ENCODE measurements around the gene PEF1. TPM values are rescaled to one million over a fixed set of nuclear protein-coding genes. Genes with fewer than 3 reads are reported as not detected.

PEF1 gene
- total RNA-seq, 1 donor from 2014 or later, result 38.9 TPM

DNA sequence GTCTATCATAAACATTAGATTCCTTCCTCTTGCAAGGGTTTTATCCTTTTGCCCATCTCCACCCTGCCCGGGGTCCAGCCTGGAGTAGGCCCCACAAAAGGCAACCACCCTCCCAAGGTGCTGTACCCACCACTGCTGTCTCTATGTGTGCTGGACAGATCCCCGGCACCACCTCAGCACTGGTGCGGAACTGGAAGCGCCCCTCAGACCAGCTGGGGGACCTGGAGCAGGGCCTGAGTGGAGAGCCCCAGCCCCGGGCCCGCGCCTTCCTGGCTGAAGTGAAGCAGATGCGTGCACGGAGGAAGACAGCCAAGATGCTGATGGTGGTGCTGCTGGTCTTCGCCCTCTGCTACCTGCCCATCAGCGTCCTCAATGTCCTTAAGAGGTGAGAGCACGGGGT is 21.3 kb downstream of the PEF1 start:
- Mint-ChIP-seq H3K9me3 (ENCODE audit: unreplicated experiment) (peaks cover 7% of the 10 kb centered on the region), H3K4me1 (ENCODE audit: low read depth, unreplicated experiment) (peaks cover 23% of the 10 kb centered on the region), H3K27ac (ENCODE audit: unreplicated experiment) (no peak overlapping the region), H3K36me3 (ENCODE audit: unreplicated experiment) (no peaks in the 10 kb centered on the region), H3K27me3 (ENCODE audit: unreplicated experiment) (peaks cover 3% of the 10 kb centered on the region), H3K4me3 (ENCODE audit: unreplicated experiment) (no peak overlapping the region)
- TF ChIP-seq, protein P1, sequence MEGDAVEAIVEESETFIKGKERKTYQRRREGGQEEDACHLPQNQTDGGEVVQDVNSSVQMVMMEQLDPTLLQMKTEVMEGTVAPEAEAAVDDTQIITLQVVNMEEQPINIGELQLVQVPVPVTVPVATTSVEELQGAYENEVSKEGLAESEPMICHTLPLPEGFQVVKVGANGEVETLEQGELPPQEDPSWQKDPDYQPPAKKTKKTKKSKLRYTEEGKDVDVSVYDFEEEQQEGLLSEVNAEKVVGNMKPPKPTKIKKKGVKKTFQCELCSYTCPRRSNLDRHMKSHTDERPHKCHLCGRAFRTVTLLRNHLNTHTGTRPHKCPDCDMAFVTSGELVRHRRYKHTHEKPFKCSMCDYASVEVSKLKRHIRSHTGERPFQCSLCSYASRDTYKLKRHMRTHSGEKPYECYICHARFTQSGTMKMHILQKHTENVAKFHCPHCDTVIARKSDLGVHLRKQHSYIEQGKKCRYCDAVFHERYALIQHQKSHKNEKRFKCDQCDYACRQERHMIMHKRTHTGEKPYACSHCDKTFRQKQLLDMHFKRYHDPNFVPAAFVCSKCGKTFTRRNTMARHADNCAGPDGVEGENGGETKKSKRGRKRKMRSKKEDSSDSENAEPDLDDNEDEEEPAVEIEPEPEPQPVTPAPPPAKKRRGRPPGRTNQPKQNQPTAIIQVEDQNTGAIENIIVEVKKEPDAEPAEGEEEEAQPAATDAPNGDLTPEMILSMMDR (IDR thresholded peaks at IDR 0.05; ENCODE audit: partially characterized antibody, unreplicated experiment), result no peak
- no peak for DNase-seq

DNA sequence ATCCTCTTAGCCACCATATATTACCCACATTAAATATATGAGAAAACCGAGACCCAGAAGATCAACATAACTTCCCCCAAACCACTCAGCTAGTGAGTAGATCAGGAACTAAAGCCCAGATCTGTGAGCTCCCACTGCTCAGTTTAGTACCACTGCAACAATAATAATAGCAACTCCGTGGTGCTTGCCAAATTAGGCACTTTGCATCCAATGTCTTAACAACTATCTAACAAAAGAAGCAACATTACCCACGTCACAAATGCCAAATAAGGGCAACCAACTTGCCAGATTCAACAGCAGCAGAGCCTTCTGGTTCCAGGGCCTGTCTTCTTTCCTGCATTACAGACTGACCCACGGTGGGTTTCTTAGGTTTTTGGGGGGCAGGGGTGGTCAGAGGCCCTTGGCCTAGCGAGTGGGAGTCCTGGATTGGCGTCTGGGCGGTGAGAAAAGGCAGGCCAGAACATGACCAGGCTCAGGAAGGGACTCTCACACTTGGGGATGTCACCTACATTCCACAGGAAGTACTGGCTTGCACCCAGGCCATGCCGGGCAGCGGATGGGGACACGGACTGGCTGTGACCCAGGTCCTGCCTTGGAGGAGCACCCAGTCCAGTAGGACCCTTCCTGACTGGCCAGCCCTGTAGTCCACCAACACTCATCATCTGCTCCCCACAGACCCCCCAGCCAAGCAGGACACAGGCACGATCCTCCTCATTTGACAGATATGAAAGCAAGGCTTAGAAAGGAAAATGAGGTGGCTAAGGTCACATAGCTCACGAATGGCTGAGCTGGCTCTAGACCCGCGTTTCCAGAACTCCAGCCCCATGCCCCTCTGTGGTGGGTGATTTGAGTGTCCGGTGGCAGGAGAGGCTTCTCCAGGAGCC is 22.6 kb downstream of the PEF1 start:
- H3K4me3 Mint-ChIP-seq (ENCODE audit: unreplicated experiment), result no peak overlapping the region
- peaks cover 6% of the 10 kb centered on the region for H3K27me3 Mint-ChIP-seq (ENCODE audit: unreplicated experiment)
- H3K4me1 Mint-ChIP-seq (ENCODE audit: low read depth, unreplicated experiment), result peaks cover 13% of the 10 kb centered on the region
- H3K27ac Mint-ChIP-seq (ENCODE audit: unreplicated experiment), result no peak overlapping the region
- no peak for DNase-seq
- H3K36me3 Mint-ChIP-seq (ENCODE audit: unreplicated experiment), result peaks cover 3% of the 10 kb centered on the region
- TF ChIP-seq, protein P1 (IDR thresholded peaks at IDR 0.05; ENCODE audit: partially characterized antibody, unreplicated experiment), result no peak
- H3K9me3 Mint-ChIP-seq (ENCODE audit: unreplicated experiment), result peaks cover 7% of the 10 kb centered on the region

DNA sequence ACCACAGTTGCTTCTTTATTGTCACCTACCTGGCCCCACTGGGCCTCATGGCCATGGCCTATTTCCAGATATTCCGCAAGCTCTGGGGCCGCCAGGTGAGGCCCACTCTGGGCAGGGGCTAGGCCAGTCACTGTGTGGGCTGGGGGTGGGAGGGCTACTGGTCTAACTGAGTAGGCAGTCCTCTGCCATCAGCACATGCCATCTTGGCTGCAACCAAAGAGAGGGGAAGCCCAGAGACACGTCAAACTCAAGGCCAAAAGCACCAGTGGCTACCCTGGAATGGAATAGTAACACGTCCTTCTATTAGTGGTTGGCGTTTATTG is 23.2 kb downstream of the PEF1 start:
- peaks cover 8% of the 10 kb centered on the region for H3K4me1 Mint-ChIP-seq (ENCODE audit: low read depth, unreplicated experiment)
- TF ChIP-seq, protein P1 (IDR thresholded peaks at IDR 0.05; ENCODE audit: partially characterized antibody, unreplicated experiment), result no peak
- H3K4me3 Mint-ChIP-seq (ENCODE audit: unreplicated experiment), result no peak overlapping the region
- H3K27ac Mint-ChIP-seq (ENCODE audit: unreplicated experiment), result no peak overlapping the region
- peaks cover 10% of the 10 kb centered on the region for H3K27me3 Mint-ChIP-seq (ENCODE audit: unreplicated experiment)
- H3K9me3 Mint-ChIP-seq (ENCODE audit: unreplicated experiment), result peaks cover 3% of the 10 kb centered on the region
- peaks cover 3% of the 10 kb centered on the region for H3K36me3 Mint-ChIP-seq (ENCODE audit: unreplicated experiment)
- DNase-seq, result no peak

DNA sequence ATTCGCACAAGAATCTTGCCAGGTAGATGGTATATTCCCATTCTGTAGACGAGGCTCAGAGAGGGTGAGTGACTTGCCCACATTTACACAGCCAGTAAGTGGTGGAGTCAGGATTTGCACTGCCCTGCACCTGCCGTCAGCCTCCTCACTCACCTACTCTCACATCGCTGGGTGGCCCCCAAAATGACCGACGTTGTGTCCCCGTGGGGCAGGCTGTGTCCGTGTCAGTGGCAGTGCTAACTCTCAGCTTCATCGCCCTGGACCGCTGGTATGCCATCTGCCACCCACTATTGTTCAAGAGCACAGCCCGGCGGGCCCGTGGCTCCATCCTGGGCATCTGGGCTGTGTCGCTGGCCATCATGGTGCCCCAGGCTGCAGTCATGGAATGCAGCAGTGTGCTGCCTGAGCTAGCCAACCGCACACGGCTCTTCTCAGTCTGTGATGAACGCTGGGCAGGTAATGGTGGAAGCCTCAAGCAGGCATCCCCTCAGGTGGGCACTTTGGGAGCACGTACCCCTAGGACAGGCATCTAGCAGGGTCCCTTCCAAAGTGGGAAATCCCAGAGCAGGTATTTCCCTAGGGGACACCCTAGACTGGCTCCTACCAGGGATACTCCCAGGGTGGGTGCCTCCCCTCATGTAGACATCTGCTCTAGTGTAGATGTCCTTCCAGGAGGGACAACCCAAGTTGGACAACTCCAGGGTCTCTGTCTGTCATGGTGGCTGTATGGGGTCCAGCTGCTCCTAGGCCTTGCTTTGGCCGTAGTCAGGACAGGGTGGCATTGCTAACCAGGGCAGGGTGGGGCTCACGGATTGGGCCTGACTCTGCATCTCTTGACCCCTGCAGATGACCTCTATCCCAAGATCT is 23.8 kb downstream of the PEF1 start:
- H3K27me3 Mint-ChIP-seq (ENCODE audit: unreplicated experiment), result peaks cover 12% of the 10 kb centered on the region
- H3K4me1 Mint-ChIP-seq (ENCODE audit: low read depth, unreplicated experiment), result peaks cover 3% of the 10 kb centered on the region
- peaks cover 3% of the 10 kb centered on the region for H3K36me3 Mint-ChIP-seq (ENCODE audit: unreplicated experiment)
- H3K27ac Mint-ChIP-seq (ENCODE audit: unreplicated experiment), result no peak overlapping the region
- TF ChIP-seq, protein P1 (IDR thresholded peaks at IDR 0.05; ENCODE audit: partially characterized antibody, unreplicated experiment), result no peak
- H3K9me3 Mint-ChIP-seq (ENCODE audit: unreplicated experiment), result peaks cover 3% of the 10 kb centered on the region
- no peak for DNase-seq
- H3K4me3 Mint-ChIP-seq (ENCODE audit: unreplicated experiment), result no peak overlapping the region

Measured in glutamatergic neuron (in vitro differentiated cells).